Testis (tissue), 3 donors: Measurements from ENCODE around the gene IL10. TPM values are rescaled to one million over a fixed set of nuclear protein-coding genes. Genes with fewer than 3 reads are reported as not detected.

ENCODE experiments used
- DNase-seq: peaks from one replicate; pipeline ENCODE4 v3.0.0-alpha.2; 2019
- H3K27ac ChIP-seq, 2 donors: fragments of 200-600 bp; sonication (generic); one replicate each; pipeline ENCODE4 v1.5.1; 2019
- H3K27me3 ChIP-seq: fragments of 200-600 bp; sonication (generic); one replicate; pipeline ENCODE4 v1.5.1; 2019
- H3K36me3 ChIP-seq: fragments of 200-600 bp; sonication (generic); one replicate; pipeline ENCODE4 v1.5.1; 2017; ENCODE audit warnings: low read depth; ENCODE audit errors: missing control alignments
- H3K4me1 ChIP-seq: fragments of 200-600 bp; sonication (generic); one replicate; pipeline ENCODE4 v1.5.1; 2019
- H3K4me3 ChIP-seq, 2 donors: fragments of 200-600 bp; sonication (generic); one replicate each; pipeline ENCODE4 v1.5.1; 2017 to 2019
- H3K9me3 ChIP-seq: fragments of 200-600 bp; sonication (generic); one replicate; pipeline ENCODE4 v1.5.1; 2017
- CTCF ChIP-seq, 3 experiments: fragments of 450-650 bp in 2 of 3; fragments of 200-600 bp in 1 of 3; sonication (generic) in 1 of 3; IDR thresholded peaks; one replicate each; pipeline ENCODE4 v1.5.1; 2016 to 2019; ENCODE audit warnings: antibody characterized with exemption in 3 of 3, mild to moderate bottlenecking in 2 of 3, moderate library complexity in 1 of 3
- POLR2A ChIP-seq: fragments of 450-650 bp; IDR thresholded peaks from one replicate; pipeline ENCODE4 v1.6.1; 2017; ENCODE audit warnings: antibody characterized with exemption, mild to moderate bottlenecking, moderate library complexity
- WGBS, 2 donors: methylation state at CpG; one replicate each; pipeline ENCODE4 v1.1.5; 2018; 5-methylcytosine and 5-hydroxymethylcytosine counted together
- intact Hi-C: fragments of 100-400 bp; cut with DNase I; formaldehyde crosslinking; loops from one replicate; pipeline ENCODE4 v1.15.1; 2023; ENCODE audit warnings: low total_unique reads
- polyA plus RNA-seq: library from polyadenylated mRNA; stranded (reverse); fragments of 350-450 nt; fragmentation: Illumina TruSeq; extraction: RNeasy Lipid Tissue Mini Kit (QIAGEN cat#74804); gene quantifications from one replicate; pipeline ENCODE4 v1.2.3, GENCODE V29; 2014; ENCODE audit warnings: low read depth, low replicate concordance; ENCODE audit not compliant: insufficient read depth
- total RNA-seq, 2 donors: library from RNA; depleted of rRNA; stranded (reverse); fragments of >200 nt; gene quantifications; one replicate each; pipeline ENCODE4 v1.2.3, GENCODE V29; 2016

Gene IL10
- total and polyA plus RNA-seq, 3 donors from 2014 or later: 1.4 to 3.5 (median 1.7) TPM

GRCh38 chr1:206799311-206799710 is 27.0 kb upstream of the IL10 start:
- no peak for DNase-seq
- intact Hi-C loops: no loop called here
- H3K27ac ChIP-seq: no peak overlapping the region
- no peaks in the 10 kb centered on the region for H3K36me3 ChIP-seq
- 51 to 90% methylated on average over 2 to 3 of the region's 3 CpGs for WGBS, 2 donors
- no peaks in the 10 kb centered on the region for H3K9me3 ChIP-seq
- H3K4me1 ChIP-seq: no peaks in the 10 kb centered on the region
- no peaks in the 10 kb centered on the region for H3K27me3 ChIP-seq
- no peak for TF ChIP-seq POLR2A
- no peak for TF ChIP-seq CTCF (IDR thresholded peaks at IDR 0.05)
- H3K4me3 ChIP-seq: no peak overlapping the region

GRCh38 chr1:206798384-206798996 is 26.2 kb upstream of the IL10 start:
- intact Hi-C loops: no loop called here
- no peak for TF ChIP-seq POLR2A
- no peak for TF ChIP-seq CTCF (IDR thresholded peaks at IDR 0.05)
- WGBS, 2 donors: 80 to 84% methylated on average over 9 to 13 of the region's 13 CpGs

GRCh38 chr1:206797534-206798383 is 25.5 kb upstream of the IL10 start:
- WGBS, 2 donors: 59 to 74% methylated on average over 8 of the region's 8 CpGs
- DNase-seq: no peak
- H3K4me1 ChIP-seq: no peaks in the 10 kb centered on the region
- H3K4me3 ChIP-seq: no peak overlapping the region
- no peaks in the 10 kb centered on the region for H3K27me3 ChIP-seq
- H3K9me3 ChIP-seq: no peaks in the 10 kb centered on the region
- H3K36me3 ChIP-seq: no peaks in the 10 kb centered on the region
- intact Hi-C loops: no loop called here
- TF ChIP-seq POLR2A (no peak), CTCF (IDR thresholded peaks at IDR 0.05) (peak in 1 of 3 experiments; percentile 1)
- H3K27ac ChIP-seq: no peak overlapping the region

More at GRCh38 chr1:206798384-206798996, 26.2 kb upstream of the IL10 start:
- H3K4me3 ChIP-seq: no peak overlapping the region
- no peak for DNase-seq
- no peaks in the 10 kb centered on the region for H3K9me3 ChIP-seq
- H3K4me1 ChIP-seq: no peaks in the 10 kb centered on the region
- no peaks in the 10 kb centered on the region for H3K36me3 ChIP-seq
- H3K27ac ChIP-seq: no peak overlapping the region
- H3K27me3 ChIP-seq: no peaks in the 10 kb centered on the region

GRCh38 chr1:206796981-206797402 is 24.7 kb upstream of the IL10 start:
- DNase-seq: no peak
- Histone ChIP-seq H3K9me3 (no peaks in the 10 kb centered on the region), H3K27me3 (no peaks in the 10 kb centered on the region), H3K4me3 (no peak overlapping the region), H3K27ac (no peak overlapping the region), H3K36me3 (no peaks in the 10 kb centered on the region), H3K4me1 (no peaks in the 10 kb centered on the region)
- TF ChIP-seq POLR2A: no peak
- TF ChIP-seq CTCF (IDR thresholded peaks at IDR 0.05): no peak
- intact Hi-C loops: no loop called here
- WGBS, 2 donors: 90 to 97% methylated on average over 8 of the region's 8 CpGs
